ENCODE data around the gene PRR15L. TPM values are rescaled to one million over a fixed set of nuclear protein-coding genes. Genes with fewer than 3 reads are reported as not detected.

PRR15L gene
- total and polyA plus RNA-seq, 2 of the 4 experiments (the other 2 are of a cell fraction): not detected

- no peaks in the 10 kb centered on the region; the same call in 1 of the 2 replicates for H4K20me1 ChIP-seq (ENCODE audit: insufficient read depth, low read length)
- H3K56ac ChIP-seq (ENCODE audit: extremely low read depth, insufficient read depth, low read length): no peak overlapping the region
- ChIA-PET CTCF (no interaction called here), POLR2A (ENCODE audit: unreplicated experiment) (interaction anchor here (0.6 kb wide), 1 partner anchor 46 kb away, joined by 4 read pairs; no protein-coding TSS in a partner anchor)
- H2AFZ ChIP-seq (replicated peaks; ENCODE audit: low read length, poor library complexity): no peak overlapping the region
- no peak overlapping the region for H4K5ac ChIP-seq (ENCODE audit: low read depth, low read length)
- no peak overlapping the region for H4K91ac ChIP-seq (ENCODE audit: insufficient read depth, low read depth, low read length)
- H2BK5ac ChIP-seq (ENCODE audit: low read depth, low read length, poor library complexity, severe bottlenecking): no peak overlapping the region
- H3K9ac ChIP-seq (ENCODE audit: low read depth, low read length): no peak overlapping the region
- peaks cover 2% of the 10 kb centered on the region for H3K9me1 ChIP-seq (ENCODE audit: insufficient read depth, low read length)
- H2BK120ac ChIP-seq (ENCODE audit: low read depth, low read length): no peak overlapping the region
- DNase-seq: no peak
- H3K27me3 ChIP-seq (ENCODE audit: control insufficient read depth, insufficient read depth, low read length): no peaks in the 10 kb centered on the region
- no peak overlapping the region for H2BK15ac ChIP-seq (ENCODE audit: low read depth, low read length)
- no peak overlapping the region for H3K23ac ChIP-seq (ENCODE audit: low read depth, low read length)
- no peaks in the 10 kb centered on the region for H3K9me3 ChIP-seq (ENCODE audit: control insufficient read depth, insufficient read depth, low read length)
- no peak overlapping the region for H3K18ac ChIP-seq (ENCODE audit: low read depth, low read length)
- peaks cover 18 to 32% of the 10 kb centered on the region in 2 experiments for H3K79me1 ChIP-seq (ENCODE audit: low read depth in 1 of 2, low read length in 2 of 2)
- no peak overlapping the region for H3K4me3 ChIP-seq (ENCODE audit: insufficient read depth, low read depth, low read length)
- H2BK20ac ChIP-seq (ENCODE audit: low read depth, low read length): no peak overlapping the region
- no peak overlapping the region for H2AK5ac ChIP-seq (ENCODE audit: low read depth, low read length)
- 99% methylated on average over 7 of the region's 15 CpGs; no CpG with 5 or more reads in 1 of the 2 experiments for WGBS, 2 experiments (ENCODE audit: extremely low coverage in 2 of 2, insufficient read length in 1 of 2)
- no peak overlapping the region for H3K4me2 ChIP-seq (ENCODE audit: low read depth, low read length)
- H2AK9ac ChIP-seq (replicated peaks; ENCODE audit: low read depth, low read length, poor library complexity): no peak overlapping the region
- intact Hi-C loops (cut with micrococcal nuclease): no loop called here
- H3K14ac ChIP-seq (replicated peaks; ENCODE audit: low read depth, low read length): no peak overlapping the region
- H4K8ac ChIP-seq (ENCODE audit: low read depth in 2 of 2, low read length in 2 of 2): no peak overlapping the region
- H3K4me1 ChIP-seq (ENCODE audit: control insufficient read depth, insufficient read depth, low read length): peaks cover 6% of the 10 kb centered on the region
- ATAC-seq (ENCODE audit: low read depth): no peak
- H3K4ac ChIP-seq (ENCODE audit: low read depth, low read length): no peak overlapping the region
- H3K27ac ChIP-seq (ENCODE audit: insufficient read depth, low read length): no peak overlapping the region
- dilution Hi-C loops (cut with HindIII; ENCODE audit: low sequenced_read_pairs, unreplicated experiment): no loop called here
- no TSS peak for BruUV-seq (replicated peaks)
- in situ Hi-C loops (cut with MboI; ENCODE audit: low sequenced_read_pairs): no loop called here
- peaks cover 40% of the 10 kb centered on the region for H3K36me3 ChIP-seq (ENCODE audit: control insufficient read depth, insufficient read depth, low read length)
- no peak for TF ChIP-seq MAFK (IDR thresholded peaks at IDR 0.05; ENCODE audit: low read depth, low read length)
- no peak for TF ChIP-seq FOS (IDR thresholded peaks at IDR 0.05; ENCODE audit: low read depth, low read length)
- TF ChIP-seq POLR2A (IDR thresholded peaks at IDR 0.05; ENCODE audit: low read depth, low read length): no peak
- no peak for TF ChIP-seq BHLHE40 (IDR thresholded peaks at IDR 0.05; ENCODE audit: low read depth, low read length)
- no peak for TF ChIP-seq RAD21 (IDR thresholded peaks at IDR 0.05; ENCODE audit: low read length)
- no peak for TF ChIP-seq CEBPB (IDR thresholded peaks at IDR 0.05; ENCODE audit: low read depth, low read length)
- TF ChIP-seq SMC3 (IDR thresholded peaks at IDR 0.05; ENCODE audit: low read depth, low read length): no peak
- no peak for TF ChIP-seq NFE2L2 (IDR thresholded peaks at IDR 0.05; ENCODE audit: low read depth, low read length)
- TF ChIP-seq USF2 (IDR thresholded peaks at IDR 0.05; ENCODE audit: low read depth, low read length): no peak
- no peak for TF ChIP-seq RFX5 (IDR thresholded peaks at IDR 0.05; ENCODE audit: low read depth, low read length)
- TF ChIP-seq MAZ (IDR thresholded peaks at IDR 0.05; ENCODE audit: borderline replicate concordance, low read depth, low read length): no peak
- no peak for TF ChIP-seq ELK1 (IDR thresholded peaks at IDR 0.05; ENCODE audit: borderline replicate concordance, low read depth, low read length)
- TF ChIP-seq CHD1 (IDR thresholded peaks at IDR 0.05; ENCODE audit: low read depth, low read length): no peak
- no peak for TF ChIP-seq MXI1 (IDR thresholded peaks at IDR 0.05; ENCODE audit: borderline replicate concordance, low read depth, low read length)
- no peak for TF ChIP-seq RCOR1 (IDR thresholded peaks at IDR 0.05; ENCODE audit: insufficient replicate concordance, low read length)
- no peak for TF ChIP-seq CTCF (conservative IDR thresholded peaks at IDR 0.05; ENCODE audit: low read depth, low read length)
Observed at GRCh38 chr17:47975189-47975822, 17.6 kb upstream of the PRR15L start.
